Right lobe of liver (tissue), 4 donors: Measurements from ENCODE around the gene RPLP2.

ENCODE experiments used
- POLR2A ChIP-seq: fragments of 450-650 bp; IDR thresholded peaks from one replicate; pipeline ENCODE4 v1.6.1; 2017; ENCODE audit warnings: antibody characterized with exemption, mild to moderate bottlenecking
- TF ChIP-seq, protein P1 (sequence below), 4 donors: fragments of 200-600 bp in 3 of 4; fragments of 450-650 bp in 1 of 4; IDR thresholded peaks; one replicate each; pipeline versions ENCODE4 v1.5.1 to v1.8.0; 2016 to 2022; ENCODE audit warnings: antibody characterized with exemption in 4 of 4, mild to moderate bottlenecking in 2 of 4
- donor health status: DM: no; HTN: no; CAD: no.
- donor health status: DM: no; HTN: no; CAD: no.
- donor health status: DM: no; HTN: yes; CAD: no.

GRCh38 chr11:760236-760635, 49.5 kb upstream of the RPLP2 start:
- TF ChIP-seq, protein P1, sequence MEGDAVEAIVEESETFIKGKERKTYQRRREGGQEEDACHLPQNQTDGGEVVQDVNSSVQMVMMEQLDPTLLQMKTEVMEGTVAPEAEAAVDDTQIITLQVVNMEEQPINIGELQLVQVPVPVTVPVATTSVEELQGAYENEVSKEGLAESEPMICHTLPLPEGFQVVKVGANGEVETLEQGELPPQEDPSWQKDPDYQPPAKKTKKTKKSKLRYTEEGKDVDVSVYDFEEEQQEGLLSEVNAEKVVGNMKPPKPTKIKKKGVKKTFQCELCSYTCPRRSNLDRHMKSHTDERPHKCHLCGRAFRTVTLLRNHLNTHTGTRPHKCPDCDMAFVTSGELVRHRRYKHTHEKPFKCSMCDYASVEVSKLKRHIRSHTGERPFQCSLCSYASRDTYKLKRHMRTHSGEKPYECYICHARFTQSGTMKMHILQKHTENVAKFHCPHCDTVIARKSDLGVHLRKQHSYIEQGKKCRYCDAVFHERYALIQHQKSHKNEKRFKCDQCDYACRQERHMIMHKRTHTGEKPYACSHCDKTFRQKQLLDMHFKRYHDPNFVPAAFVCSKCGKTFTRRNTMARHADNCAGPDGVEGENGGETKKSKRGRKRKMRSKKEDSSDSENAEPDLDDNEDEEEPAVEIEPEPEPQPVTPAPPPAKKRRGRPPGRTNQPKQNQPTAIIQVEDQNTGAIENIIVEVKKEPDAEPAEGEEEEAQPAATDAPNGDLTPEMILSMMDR (IDR thresholded peaks at IDR 0.05), result no peak
- TF ChIP-seq POLR2A, result no peak
